DMS153 treated with DMSO at 0.1 percent for 48 hours (cell line): ENCODE measurements around the gene SSNA1.

Experiments
- DNase-seq: peaks from one replicate; lab custom pipeline; 2025; ENCODE audit not compliant: unreplicated experiment; lab: John Stamatoyannopoulos, UW

Gene SSNA1

GRCh38 chr9:137219757-137220316 lies 31.4 kb downstream of the SSNA1 start:
- no peak for DNase-seq

GRCh38 chr9:137220317-137221094 lies 32.0 kb downstream of the SSNA1 start:
- no peak for DNase-seq

GRCh38 chr9:137221095-137221505 lies 32.6 kb downstream of the SSNA1 start:
- no peak for DNase-seq

GRCh38 chr9:137221506-137222111 lies 33.1 kb downstream of the SSNA1 start:
- no peak for DNase-seq

GRCh38 chr9:137222190-137223077 lies 34.0 kb downstream of the SSNA1 start, which contains the start of gene RNF208:
RNF208 (minus strand) TSS chr9:137222240; CDS start chr9:137221212, 1,028 bp downstream.
- no peak for DNase-seq

GRCh38 chr9:137223078-137223970 lies 34.8 kb downstream of the SSNA1 start:
- peak; percentile 89 for DNase-seq

- DNase-seq: no peak
Observed at GRCh38 chr9:137224830-137225694, 36.6 kb downstream of the SSNA1 start, which contains the start of gene CYSRT1. CYSRT1 (plus strand) TSS chr9:137225174; CDS start chr9:137225622, 448 bp downstream.

- no peak for DNase-seq
Observed at GRCh38 chr9:137225699-137226331, 37.3 kb downstream of the SSNA1 start.

GRCh38 chr9:137226338-137227053 lies 38.0 kb downstream of the SSNA1 start:
- no peak for DNase-seq

GRCh38 chr9:137227054-137227852 lies 38.8 kb downstream of the SSNA1 start, which contains the start of gene RNF224:
RNF224 (plus strand) TSS chr9:137227502; CDS start chr9:137228336, 834 bp downstream.
- peak; percentile 49 for DNase-seq

GRCh38 chr9:137227853-137228505 lies 39.5 kb downstream of the SSNA1 start:
- no peak for DNase-seq

GRCh38 chr9:137228506-137228967 lies 40.1 kb downstream of the SSNA1 start:
- no peak for DNase-seq

GRCh38 chr9:137228968-137229896 lies 40.8 kb downstream of the SSNA1 start:
- no peak for DNase-seq

- DNase-seq: no peak
Observed at GRCh38 chr9:137229903-137230704, 41.6 kb downstream of the SSNA1 start.
